ENCODE data around the gene OSBPL10.

The OSBPL10 gene

GRCh38 chr3:31680072-31680870 lies 300.8 kb downstream of the OSBPL10 start:
- in situ Hi-C loops (cut with MboI; ENCODE audit: low sequenced_read_pairs), result no loop called here

DNA sequence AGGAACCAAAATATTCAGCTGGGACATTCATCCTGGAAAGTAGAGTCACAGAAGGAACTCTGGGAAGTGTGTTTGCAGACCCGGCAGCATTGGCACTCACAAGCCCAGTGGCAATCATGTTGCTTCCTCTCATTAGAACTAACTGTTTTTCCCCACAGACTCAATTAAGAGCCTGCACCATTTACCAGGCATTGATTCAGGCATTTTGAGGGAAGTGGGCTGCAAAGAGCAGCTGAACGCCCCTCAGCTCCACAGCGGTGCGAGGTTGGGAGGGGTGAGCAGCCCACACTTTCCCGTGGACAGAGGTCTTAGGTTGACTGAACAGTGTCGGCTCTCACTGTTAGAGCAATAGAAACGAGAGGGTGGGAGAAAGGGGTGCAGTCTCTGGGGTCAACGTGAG lies 304.5 kb downstream of the OSBPL10 start:
- in situ Hi-C loops (cut with MboI; ENCODE audit: low sequenced_read_pairs), result no loop called here

GRCh38 chr3:31673950-31674349 lies 307.1 kb downstream of the OSBPL10 start:
- in situ Hi-C loops (cut with MboI; ENCODE audit: low sequenced_read_pairs), result no loop called here

GRCh38 chr3:31671976-31672375 lies 309.1 kb downstream of the OSBPL10 start:
- in situ Hi-C loops (cut with MboI; ENCODE audit: low sequenced_read_pairs), result no loop called here

GRCh38 chr3:31671451-31671850 lies 309.6 kb downstream of the OSBPL10 start:
- in situ Hi-C loops (cut with MboI; ENCODE audit: low sequenced_read_pairs), result no loop called here

DNA sequence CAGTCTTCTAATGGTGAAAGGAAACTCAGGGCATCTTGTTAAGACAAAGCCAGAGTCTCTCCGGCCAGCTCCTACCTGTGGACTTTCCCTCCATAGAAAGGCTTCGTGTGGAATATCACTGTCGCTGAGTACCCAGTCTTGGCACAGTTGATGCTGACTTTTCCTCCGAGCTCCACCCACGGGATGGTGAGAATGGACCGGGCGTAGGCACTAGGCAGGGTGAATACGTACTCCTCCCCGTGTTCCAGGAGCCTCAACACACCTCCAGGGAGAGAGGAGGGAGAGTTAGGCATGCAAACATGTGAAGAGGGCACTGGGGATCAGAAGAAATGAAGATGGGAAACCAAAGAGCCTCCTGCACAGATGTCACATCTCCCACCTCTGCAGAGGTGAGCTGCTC lies 310.3 kb downstream of the OSBPL10 start:
- in situ Hi-C loops (cut with MboI; ENCODE audit: low sequenced_read_pairs), result no loop called here

- in situ Hi-C loops (cut with MboI; ENCODE audit: low sequenced_read_pairs), result no loop called here
These were observed 310.9 kb downstream of the OSBPL10 start for GRCh38 chr3:31670136-31670535.

GRCh38 chr3:31668242-31668641 lies 312.8 kb downstream of the OSBPL10 start:
- in situ Hi-C loops (cut with MboI; ENCODE audit: low sequenced_read_pairs), result no loop called here

GRCh38 chr3:31667582-31667981 lies 313.5 kb downstream of the OSBPL10 start:
- in situ Hi-C loops (cut with MboI; ENCODE audit: low sequenced_read_pairs), result no loop called here

DNA sequence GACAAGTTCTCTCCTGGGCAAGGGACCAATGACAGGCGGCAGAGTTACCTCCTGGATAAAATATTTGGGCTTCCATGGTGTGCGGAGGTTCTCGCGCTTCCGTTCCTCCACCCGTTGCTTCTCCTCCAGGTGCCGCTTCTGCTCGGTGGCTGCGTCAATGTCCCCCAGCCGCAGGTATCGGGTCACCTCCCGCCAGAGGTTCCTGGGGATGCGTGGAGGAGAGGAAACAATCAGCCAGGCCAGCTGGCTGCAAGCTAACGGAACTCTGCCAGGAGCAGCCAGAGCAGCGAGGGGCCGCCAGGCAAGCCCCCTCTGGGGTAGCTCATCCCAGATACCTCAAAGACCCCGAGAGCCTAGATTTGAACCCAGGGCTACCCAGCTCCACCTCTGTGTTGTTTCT lies 317.0 kb downstream of the OSBPL10 start:
- in situ Hi-C loops (cut with MboI; ENCODE audit: low sequenced_read_pairs), result no loop called here

GRCh38 chr3:31661993-31662670 lies 318.9 kb downstream of the OSBPL10 start:
- in situ Hi-C loops (cut with MboI; ENCODE audit: low sequenced_read_pairs), result no loop called here

DNA sequence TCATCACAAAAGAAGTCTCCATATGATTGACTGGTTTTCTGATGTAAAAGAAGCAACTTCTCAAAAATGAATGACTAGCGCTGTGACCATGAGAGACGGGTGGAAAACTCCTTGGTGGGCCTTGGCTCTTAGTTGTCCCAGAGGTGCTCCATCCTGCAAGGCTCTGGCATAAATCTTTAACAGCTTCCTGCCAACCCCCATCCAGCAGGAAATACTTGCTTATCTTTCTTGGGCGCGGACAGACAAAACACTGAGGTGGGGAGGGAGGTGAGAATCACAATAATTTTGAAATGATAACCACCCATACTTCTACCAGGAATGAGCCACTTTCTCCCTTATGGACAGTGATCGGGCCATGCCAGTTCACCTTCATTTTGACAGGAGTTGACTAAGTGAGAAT lies 319.8 kb downstream of the OSBPL10 start:
- in situ Hi-C loops (cut with MboI; ENCODE audit: low sequenced_read_pairs), result no loop called here

DNA sequence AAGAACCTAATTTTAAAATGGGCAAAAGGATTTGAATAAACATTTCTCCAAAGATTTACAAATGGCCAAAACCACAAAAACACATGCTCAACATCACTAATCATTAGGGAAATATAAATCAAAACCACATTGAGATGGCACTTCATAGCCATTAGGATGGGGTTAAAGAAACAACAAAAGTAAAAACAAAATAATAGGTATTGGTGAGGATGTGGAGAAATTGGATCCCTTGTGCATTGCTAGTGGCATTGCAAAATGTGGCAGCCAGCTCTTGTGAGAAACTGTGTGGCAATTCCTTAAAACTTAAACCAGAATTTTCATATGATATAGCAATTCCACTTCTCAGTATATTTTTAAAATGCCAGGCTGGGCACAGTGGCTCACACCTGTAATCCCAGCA lies 321.8 kb downstream of the OSBPL10 start:
- in situ Hi-C loops (cut with MboI; ENCODE audit: low sequenced_read_pairs), result no loop called here

- in situ Hi-C loops (cut with MboI; ENCODE audit: low sequenced_read_pairs), result no loop called here
These were observed 326.1 kb downstream of the OSBPL10 start for GRCh38 chr3:31654998-31655397.

GRCh38 chr3:31653464-31653863 lies 327.6 kb downstream of the OSBPL10 start:
- in situ Hi-C loops (cut with MboI; ENCODE audit: low sequenced_read_pairs), result no loop called here

DNA sequence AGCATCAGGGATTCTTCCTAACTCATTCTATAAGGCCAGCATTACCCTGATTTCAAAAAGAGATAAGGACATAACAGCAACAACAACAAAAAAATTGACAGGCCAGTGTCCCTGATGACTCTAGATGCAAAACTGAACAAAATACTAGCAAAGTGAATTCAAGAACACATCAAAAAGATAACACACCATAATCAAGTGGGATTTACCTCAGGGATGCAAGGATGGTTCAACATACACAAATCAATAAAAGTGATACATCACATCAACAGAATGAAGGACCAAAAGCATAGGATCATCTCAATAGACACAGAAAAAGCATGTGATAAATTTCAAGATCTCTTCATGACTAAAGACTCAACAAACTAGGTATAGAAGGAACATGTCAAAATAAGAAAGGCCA lies 328.8 kb downstream of the OSBPL10 start:
- in situ Hi-C loops (cut with MboI; ENCODE audit: low sequenced_read_pairs), result no loop called here

GRCh38 chr3:31648286-31648968 lies 332.6 kb downstream of the OSBPL10 start:
- in situ Hi-C loops (cut with MboI; ENCODE audit: low sequenced_read_pairs), result no loop called here

DNA sequence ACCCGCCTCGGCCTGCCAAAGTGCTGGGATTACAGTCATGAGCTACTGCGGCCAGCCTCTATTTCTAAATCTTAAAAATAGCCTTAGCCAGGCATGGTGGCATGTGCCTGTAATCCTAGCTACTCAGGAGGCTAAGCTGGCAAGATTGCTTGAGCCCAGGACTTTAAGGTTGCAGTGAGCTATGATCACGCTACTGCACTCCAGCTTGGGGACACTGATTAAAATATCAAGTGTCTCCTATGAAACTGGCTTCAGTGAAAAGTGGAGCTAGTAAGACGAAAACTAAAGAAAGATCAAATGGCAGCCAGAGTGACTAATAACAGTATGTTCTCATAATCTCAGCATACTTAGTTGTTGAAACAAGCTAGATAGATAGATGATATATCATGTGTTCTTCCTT lies 335.8 kb downstream of the OSBPL10 start:
- in situ Hi-C loops (cut with MboI; ENCODE audit: low sequenced_read_pairs), result no loop called here

GRCh38 chr3:31639828-31640227 lies 341.2 kb downstream of the OSBPL10 start:
- in situ Hi-C loops (cut with MboI; ENCODE audit: low sequenced_read_pairs), result no loop called here

DNA sequence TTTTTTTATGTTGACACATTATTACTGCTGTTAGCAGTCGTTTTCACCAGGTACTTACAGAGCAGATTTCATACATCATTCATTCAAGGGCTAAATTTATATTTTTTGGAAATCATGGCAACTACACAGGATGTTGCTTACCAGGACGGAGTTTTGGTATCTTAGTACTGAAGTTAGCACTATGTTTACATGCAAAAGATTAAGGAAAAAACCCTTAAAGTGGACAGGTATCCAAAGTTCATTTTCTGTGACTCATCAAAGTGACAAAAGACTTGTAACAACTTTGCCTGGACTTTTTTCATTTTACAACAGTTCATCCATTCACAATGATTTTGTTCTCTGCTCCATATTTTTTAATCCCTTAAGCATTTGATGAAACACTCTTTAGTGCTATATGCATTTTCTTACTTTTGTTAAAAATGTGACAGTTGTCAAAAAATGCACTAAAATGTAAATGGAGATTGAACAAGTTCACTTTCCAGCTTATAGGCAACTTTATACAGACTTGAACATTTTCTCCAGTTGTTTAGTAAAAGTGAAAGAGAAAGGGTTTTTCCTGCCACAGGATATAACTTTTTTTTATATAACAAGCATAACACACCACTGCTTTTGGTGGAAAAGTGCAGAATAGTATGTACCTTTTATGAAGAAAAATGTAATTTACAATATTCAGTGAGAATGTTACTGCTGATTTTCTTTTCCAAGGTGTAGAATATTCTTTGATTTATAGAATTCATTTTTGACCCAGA lies 344.2 kb downstream of the OSBPL10 start:
- in situ Hi-C loops (cut with MboI; ENCODE audit: low sequenced_read_pairs), result no loop called here

DNA sequence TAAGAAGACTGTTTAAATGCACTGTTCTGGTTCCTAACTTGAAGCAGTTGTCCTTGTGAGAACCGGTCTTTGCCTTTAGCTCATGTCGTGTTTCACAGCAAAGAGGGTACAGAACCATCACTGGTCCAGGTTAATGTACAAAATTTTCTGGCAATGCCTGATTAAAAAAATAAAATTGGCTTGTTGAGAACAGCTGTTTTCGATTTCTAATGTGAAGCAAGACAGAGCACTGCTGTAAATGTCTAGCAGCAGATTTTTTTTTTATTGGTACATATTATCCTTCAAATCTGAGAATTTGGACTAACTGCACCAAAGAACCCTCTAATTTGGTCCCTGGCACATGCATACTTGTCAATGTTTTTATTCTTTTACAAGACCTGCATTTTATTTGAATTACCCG lies 345.0 kb downstream of the OSBPL10 start:
- in situ Hi-C loops (cut with MboI; ENCODE audit: low sequenced_read_pairs), result no loop called here

All from hTERT RPE-1 (cell line).